PC-3 (cell line): ENCODE measurements around the gene TSTD2. TPM values are rescaled to one million over a fixed set of nuclear protein-coding genes. Genes with fewer than 3 reads are reported as not detected.

Experiments used
- ATAC-seq: fragments of 200-7000 bp; cut with Tn5 transposase; 2 replicates; pipeline ENCODE4 v1.9.1; 2020; ENCODE audit warnings: mild to moderate bottlenecking, moderate library complexity
- BruUV-seq: library from RNA; stranded (reverse); fragments of 400-500 nt; replicated peaks from 2 replicates; lab custom pipeline; 2021; lab: Mats Ljungman, UMichigan
- CTCF ChIA-PET: fragments of 300-600 bp; sonication (Branson Sonifier 250); formaldehyde crosslinking; loops from one replicate; lab custom pipeline; 2022; ENCODE audit warnings: antibody characterized with exemption; lab: Charles Lee
- POLR2A ChIA-PET: fragments of 300-600 bp; sonication (Branson Sonifier 250); formaldehyde crosslinking; loops from one replicate; lab custom pipeline; 2022; ENCODE audit warnings: antibody characterized with exemption; ENCODE audit not compliant: unreplicated experiment; lab: Charles Lee
- DNase-seq: peaks from one replicate; pipeline ENCODE4 v3.0.0-alpha.2; 2015
- H2AFZ ChIP-seq: fragments of 300-600 bp; sonication (generic); 2 replicates; pipeline ENCODE4 v1.6.0; 2016; ENCODE audit warnings: antibody characterized with exemption, low read length
- H3F3A ChIP-seq: fragments of 300-600 bp; sonication (generic); one replicate; pipeline ENCODE4 v1.6.0; 2017; ENCODE audit warnings: antibody characterized with exemption, low read length, control low read depth, mild to moderate bottlenecking; ENCODE audit not compliant: unreplicated experiment
- H3K27ac ChIP-seq: fragments of 300-600 bp; sonication (generic); 2 replicates; pipeline ENCODE4 v1.5.1; 2016; ENCODE audit warnings: mild to moderate bottlenecking, low read length
- H3K27me3 ChIP-seq: fragments of 300-600 bp; sonication (generic); 2 replicates; pipeline ENCODE4 v1.6.1; 2016; ENCODE audit warnings: low read length, mixed read lengths
- H3K36me3 ChIP-seq: fragments of 300-600 bp; sonication (generic); 2 replicates; pipeline ENCODE4 v1.6.1; 2016; ENCODE audit warnings: low read depth, mixed run types, low read length, mixed read lengths
- H3K4me1 ChIP-seq: fragments of 300-600 bp; sonication (generic); 2 replicates; pipeline ENCODE4 v1.5.1; 2016; ENCODE audit warnings: low read length; ENCODE audit not compliant: insufficient read depth
- H3K4me2 ChIP-seq: fragments of 300-600 bp; sonication (generic); 2 replicates; pipeline ENCODE4 v1.6.0; 2016; ENCODE audit warnings: low read length
- H3K4me3 ChIP-seq: fragments of 300-600 bp; sonication (generic); 2 replicates; pipeline ENCODE4 v1.5.1; 2016; ENCODE audit warnings: mild to moderate bottlenecking, low read length, mixed read lengths
- H3K79me2 ChIP-seq: fragments of 300-600 bp; sonication (generic); 2 replicates; pipeline ENCODE4 v1.6.1; 2017; ENCODE audit warnings: low read length, mixed read lengths
- H3K9ac ChIP-seq: fragments of 300-600 bp; sonication (generic); 2 replicates; pipeline ENCODE4 v1.6.0; 2016; ENCODE audit warnings: mild to moderate bottlenecking, low read length
- H3K9me2 ChIP-seq: fragments of 300-600 bp; sonication (generic); replicated peaks from 2 replicates; pipeline ENCODE4 v1.6.1; 2016; ENCODE audit warnings: mixed run types, low read length, mixed read lengths
- H3K9me3 ChIP-seq: fragments of 300-600 bp; sonication (generic); 2 replicates; pipeline ENCODE4 v1.6.1; 2016; ENCODE audit warnings: low read length, mixed read lengths
- H4K20me1 ChIP-seq: fragments of 300-600 bp; sonication (generic); 2 replicates; pipeline ENCODE4 v1.6.1; 2016; ENCODE audit warnings: low read length, mixed read lengths
- EZH2 ChIP-seq: fragments of 300-600 bp; sonication (generic); IDR thresholded peaks from one replicate; pipeline ENCODE4 v1.6.1; 2017; ENCODE audit warnings: antibody characterized with exemption, mild to moderate bottlenecking, low read length; ENCODE audit not compliant: unreplicated experiment
- EZH2phosphoT487 ChIP-seq: fragments of 300-600 bp; sonication (generic); IDR thresholded peaks from 2 replicates; pipeline ENCODE4 v1.6.1; 2018; ENCODE audit warnings: mild to moderate bottlenecking, antibody characterized with exemption, low read length, borderline replicate concordance
- intact Hi-C: fragments of 100-400 bp; cut with micrococcal nuclease; formaldehyde crosslinking; loops from 2 replicates; pipeline ENCODE4 v1.9.0; 2023
- total RNA-seq: library from RNA; depleted of rRNA; stranded (reverse); fragments of >200 nt; gene quantifications from 2 replicates; pipeline ENCODE4 v1.2.3, GENCODE V29; 2014
- TF ChIP-seq, protein P1 (sequence below): fragments of 300-600 bp; sonication (generic); conservative IDR thresholded peaks from 2 replicates; pipeline ENCODE4 v1.5.1; 2017; ENCODE audit warnings: antibody characterized with exemption, low read depth, mild to moderate bottlenecking, low read length

The TSTD2 gene
- total RNA-seq, 1 experiment from 2014 or later, result 11.2 TPM

DNA sequence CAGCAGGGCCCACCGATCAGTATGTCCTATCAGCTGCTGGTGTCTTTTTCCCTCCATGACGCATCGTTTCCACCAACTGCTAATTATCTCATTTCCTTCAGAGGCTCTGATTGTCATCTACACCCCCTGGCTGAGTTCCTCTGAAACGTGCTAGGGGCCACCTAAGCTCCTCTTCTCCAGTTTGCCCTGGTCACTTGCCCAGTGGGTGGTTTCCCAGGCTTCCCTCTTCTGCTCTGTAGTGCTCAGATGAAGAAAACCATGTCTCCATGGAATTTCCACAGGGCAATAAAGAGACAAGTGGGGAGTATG, 65.3 kb downstream of the TSTD2 start:
- Histone ChIP-seq H2AFZ (no peak overlapping the region), H3K9ac (no peak overlapping the region), H3K9me2 (no peaks in the 10 kb centered on the region), H3K27ac (no peak overlapping the region), H3K9me3 (no peaks in the 10 kb centered on the region), H3K4me3 (no peak overlapping the region), H3K27me3 (no peaks in the 10 kb centered on the region), H3K4me2 (no peak overlapping the region), H3F3A (no peaks in the 10 kb centered on the region), H4K20me1 (no peaks in the 10 kb centered on the region), H3K36me3 (no peaks in the 10 kb centered on the region), H3K4me1 (peaks cover 9% of the 10 kb centered on the region; the same call in 1 of the 2 replicates), H3K79me2 (no peaks in the 10 kb centered on the region)
- CTCF ChIA-PET, result no interaction called here
- TF ChIP-seq EZH2phosphoT487 (no peak), EZH2 (no peak)
- TF ChIP-seq, protein P1, sequence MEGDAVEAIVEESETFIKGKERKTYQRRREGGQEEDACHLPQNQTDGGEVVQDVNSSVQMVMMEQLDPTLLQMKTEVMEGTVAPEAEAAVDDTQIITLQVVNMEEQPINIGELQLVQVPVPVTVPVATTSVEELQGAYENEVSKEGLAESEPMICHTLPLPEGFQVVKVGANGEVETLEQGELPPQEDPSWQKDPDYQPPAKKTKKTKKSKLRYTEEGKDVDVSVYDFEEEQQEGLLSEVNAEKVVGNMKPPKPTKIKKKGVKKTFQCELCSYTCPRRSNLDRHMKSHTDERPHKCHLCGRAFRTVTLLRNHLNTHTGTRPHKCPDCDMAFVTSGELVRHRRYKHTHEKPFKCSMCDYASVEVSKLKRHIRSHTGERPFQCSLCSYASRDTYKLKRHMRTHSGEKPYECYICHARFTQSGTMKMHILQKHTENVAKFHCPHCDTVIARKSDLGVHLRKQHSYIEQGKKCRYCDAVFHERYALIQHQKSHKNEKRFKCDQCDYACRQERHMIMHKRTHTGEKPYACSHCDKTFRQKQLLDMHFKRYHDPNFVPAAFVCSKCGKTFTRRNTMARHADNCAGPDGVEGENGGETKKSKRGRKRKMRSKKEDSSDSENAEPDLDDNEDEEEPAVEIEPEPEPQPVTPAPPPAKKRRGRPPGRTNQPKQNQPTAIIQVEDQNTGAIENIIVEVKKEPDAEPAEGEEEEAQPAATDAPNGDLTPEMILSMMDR, result no peak
- intact Hi-C loops, result no loop called here
- BruUV-seq, result no TSS peak
- ATAC-seq, result no peak
- POLR2A ChIA-PET, result interaction anchor here (0.7 kb wide), 1 partner anchor 26 kb away, joined by 3 read pairs; no protein-coding TSS in a partner anchor
- DNase-seq, result no peak

DNA sequence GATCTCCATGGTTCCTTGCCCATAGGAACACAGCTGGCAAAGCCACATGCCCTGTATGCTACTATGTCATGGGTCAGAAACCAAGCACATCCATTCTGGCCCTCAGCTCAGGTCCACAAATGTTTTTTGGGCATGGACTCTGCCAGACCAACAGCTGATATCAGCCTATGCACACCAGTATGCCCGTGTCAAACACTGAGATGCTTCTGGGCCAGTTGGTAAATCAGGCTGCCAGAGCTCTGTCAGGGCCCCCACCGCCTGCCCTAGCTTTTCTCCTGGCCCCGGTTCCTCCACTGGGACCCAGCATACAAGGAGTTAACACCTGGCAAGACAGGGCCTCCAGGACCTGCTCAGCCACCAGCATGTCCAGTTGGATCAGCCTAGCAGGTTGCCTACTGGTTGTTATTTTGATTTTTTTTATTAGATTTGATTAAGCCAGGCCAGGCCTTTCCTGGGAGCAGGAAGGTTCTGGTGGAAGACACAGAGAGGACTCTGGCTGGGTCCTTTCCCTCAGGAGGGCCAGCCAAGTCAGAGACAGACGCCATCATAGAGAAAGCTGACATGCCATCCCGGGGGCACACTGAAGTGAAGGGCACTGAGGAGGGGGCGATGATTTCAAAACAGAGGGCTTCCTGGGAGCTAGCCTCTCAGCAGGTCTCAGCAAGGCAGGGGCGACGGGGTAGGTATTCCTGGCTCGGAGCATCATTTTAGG, 65.8 kb downstream of the TSTD2 start:
- H3K4me2 ChIP-seq, result no peak overlapping the region
- H3K4me1 ChIP-seq, result peaks cover 9% of the 10 kb centered on the region; the same call in 1 of the 2 replicates
- H4K20me1 ChIP-seq, result no peaks in the 10 kb centered on the region
- no peak for DNase-seq
- CTCF ChIA-PET, result no interaction called here
- TF ChIP-seq, protein P1, result no peak
- TF ChIP-seq EZH2 (no peak), EZH2phosphoT487 (no peak)
- intact Hi-C loops, result no loop called here
- no peak for ATAC-seq
- H3K9me2 ChIP-seq, result no peaks in the 10 kb centered on the region
- H3K79me2 ChIP-seq, result no peaks in the 10 kb centered on the region
- no peaks in the 10 kb centered on the region for H3F3A ChIP-seq
- H3K4me3 ChIP-seq, result no peak overlapping the region
- POLR2A ChIA-PET, result no interaction called here
- no peaks in the 10 kb centered on the region for H3K27me3 ChIP-seq
- BruUV-seq, result no TSS peak
- H3K9me3 ChIP-seq, result no peaks in the 10 kb centered on the region
- no peaks in the 10 kb centered on the region for H3K36me3 ChIP-seq
- no peak overlapping the region for H2AFZ ChIP-seq
- H3K27ac ChIP-seq, result no peak overlapping the region
- no peak overlapping the region for H3K9ac ChIP-seq

DNA sequence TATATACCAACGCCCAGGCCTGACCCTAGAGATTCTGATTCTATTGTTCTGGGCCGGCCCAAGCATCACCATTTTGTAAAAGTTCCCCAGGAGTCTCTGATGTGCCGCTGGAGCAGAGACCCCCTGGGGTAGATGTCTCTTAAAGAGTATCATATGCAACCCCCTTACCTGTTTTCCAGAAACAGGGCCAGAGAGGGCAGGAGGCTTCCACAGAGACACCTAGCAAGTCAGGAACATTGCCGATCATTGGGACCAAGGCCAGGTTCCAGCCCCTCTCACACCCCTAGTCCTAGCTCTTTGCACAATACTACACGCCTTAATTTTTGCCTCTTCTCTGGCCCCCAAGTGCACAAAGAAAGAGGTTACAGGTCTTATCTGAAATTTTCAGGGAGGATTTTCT, 67.9 kb downstream of the TSTD2 start:
- Histone ChIP-seq H3F3A (no peaks in the 10 kb centered on the region), H3K9me3 (no peaks in the 10 kb centered on the region), H3K79me2 (no peaks in the 10 kb centered on the region), H3K27me3 (no peaks in the 10 kb centered on the region), H4K20me1 (no peaks in the 10 kb centered on the region), H3K4me3 (no peak overlapping the region), H3K36me3 (no peaks in the 10 kb centered on the region), H3K9ac (no peak overlapping the region), H2AFZ (no peak overlapping the region), H3K27ac (no peak overlapping the region), H3K4me2 (no peak overlapping the region), H3K4me1 (peaks cover 9% of the 10 kb centered on the region; the same call in 1 of the 2 replicates), H3K9me2 (no peaks in the 10 kb centered on the region)
- DNase-seq (no peak), ATAC-seq (no peak)
- TF ChIP-seq, protein P1, result no peak
- TF ChIP-seq EZH2 (no peak), EZH2phosphoT487 (no peak)
- intact Hi-C loops, result no loop called here
- CTCF ChIA-PET, result no interaction called here
- POLR2A ChIA-PET, result no interaction called here
- no TSS peak for BruUV-seq
